ENCODE measurements around the gene AVPR1B. TPM values are rescaled to one million over a fixed set of nuclear protein-coding genes. Genes with fewer than 3 reads are reported as not detected.
"Not testable (repeated sequence)": the region's sequence is repeated elsewhere in the genome, so short reads cannot be mapped to it uniquely, and the experiment has no call there.

Gene AVPR1B
- total and polyA plus RNA-seq, 3 donors from 2014 or later, result not detected

DNA sequence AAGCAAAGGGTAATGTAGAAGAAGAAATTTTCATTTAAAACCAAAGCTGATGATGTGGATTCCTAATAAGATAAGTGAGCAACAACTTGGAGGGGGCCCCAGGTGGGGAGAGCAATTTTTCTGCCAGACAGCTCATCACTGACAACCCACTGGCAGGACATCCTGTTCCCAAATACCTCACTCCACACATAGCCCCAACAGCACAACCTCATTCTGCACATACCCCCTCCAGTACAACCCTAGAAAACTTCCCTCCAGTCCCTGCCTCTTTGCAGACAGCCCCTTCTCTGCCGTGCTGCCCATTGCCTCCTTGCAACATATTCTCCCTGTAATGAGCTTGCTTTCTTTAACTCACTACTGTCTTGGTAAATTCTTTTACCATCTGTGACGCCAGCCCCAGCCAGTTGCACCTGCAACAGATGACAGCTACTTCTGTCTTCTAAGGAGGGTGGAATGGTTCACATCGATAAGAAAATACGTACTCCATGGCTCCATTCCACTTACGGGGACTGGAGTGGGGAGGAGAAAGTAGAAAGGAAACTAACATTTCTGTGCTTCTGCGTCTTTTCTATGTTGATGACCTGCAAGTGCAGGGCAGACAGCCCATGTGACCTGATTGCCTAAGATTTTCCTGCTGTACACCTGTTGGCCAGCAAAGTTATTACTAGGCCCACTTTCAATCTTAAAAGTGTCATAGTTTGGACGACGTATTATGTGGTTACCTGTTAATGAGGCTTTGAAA lies 49.5 kb downstream of the AVPR1B start:
- TF ChIP-seq, protein P1, sequence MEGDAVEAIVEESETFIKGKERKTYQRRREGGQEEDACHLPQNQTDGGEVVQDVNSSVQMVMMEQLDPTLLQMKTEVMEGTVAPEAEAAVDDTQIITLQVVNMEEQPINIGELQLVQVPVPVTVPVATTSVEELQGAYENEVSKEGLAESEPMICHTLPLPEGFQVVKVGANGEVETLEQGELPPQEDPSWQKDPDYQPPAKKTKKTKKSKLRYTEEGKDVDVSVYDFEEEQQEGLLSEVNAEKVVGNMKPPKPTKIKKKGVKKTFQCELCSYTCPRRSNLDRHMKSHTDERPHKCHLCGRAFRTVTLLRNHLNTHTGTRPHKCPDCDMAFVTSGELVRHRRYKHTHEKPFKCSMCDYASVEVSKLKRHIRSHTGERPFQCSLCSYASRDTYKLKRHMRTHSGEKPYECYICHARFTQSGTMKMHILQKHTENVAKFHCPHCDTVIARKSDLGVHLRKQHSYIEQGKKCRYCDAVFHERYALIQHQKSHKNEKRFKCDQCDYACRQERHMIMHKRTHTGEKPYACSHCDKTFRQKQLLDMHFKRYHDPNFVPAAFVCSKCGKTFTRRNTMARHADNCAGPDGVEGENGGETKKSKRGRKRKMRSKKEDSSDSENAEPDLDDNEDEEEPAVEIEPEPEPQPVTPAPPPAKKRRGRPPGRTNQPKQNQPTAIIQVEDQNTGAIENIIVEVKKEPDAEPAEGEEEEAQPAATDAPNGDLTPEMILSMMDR (IDR thresholded peaks at IDR 0.05), result no peak
- TF ChIP-seq POLR2A (IDR thresholded peaks at IDR 0.05), result no peak
- WGBS, 2 donors, result 56 to 61% methylated on average over 8 of the region's 8 CpGs
- Histone ChIP-seq H3K4me1 (no peaks in the 10 kb centered on the region), H3K4me3 (no peak overlapping the region), H3K36me3 (ENCODE audit: low read depth, missing control alignments) (no peaks in the 10 kb centered on the region), H3K27ac (no peak overlapping the region), H3K27me3 (no peaks in the 10 kb centered on the region), H3K9me3 (no peaks in the 10 kb centered on the region)
- DNase-seq, result no peak
- intact Hi-C loops (cut with DNase I; ENCODE audit: low total_unique reads), result no loop called here

DNA sequence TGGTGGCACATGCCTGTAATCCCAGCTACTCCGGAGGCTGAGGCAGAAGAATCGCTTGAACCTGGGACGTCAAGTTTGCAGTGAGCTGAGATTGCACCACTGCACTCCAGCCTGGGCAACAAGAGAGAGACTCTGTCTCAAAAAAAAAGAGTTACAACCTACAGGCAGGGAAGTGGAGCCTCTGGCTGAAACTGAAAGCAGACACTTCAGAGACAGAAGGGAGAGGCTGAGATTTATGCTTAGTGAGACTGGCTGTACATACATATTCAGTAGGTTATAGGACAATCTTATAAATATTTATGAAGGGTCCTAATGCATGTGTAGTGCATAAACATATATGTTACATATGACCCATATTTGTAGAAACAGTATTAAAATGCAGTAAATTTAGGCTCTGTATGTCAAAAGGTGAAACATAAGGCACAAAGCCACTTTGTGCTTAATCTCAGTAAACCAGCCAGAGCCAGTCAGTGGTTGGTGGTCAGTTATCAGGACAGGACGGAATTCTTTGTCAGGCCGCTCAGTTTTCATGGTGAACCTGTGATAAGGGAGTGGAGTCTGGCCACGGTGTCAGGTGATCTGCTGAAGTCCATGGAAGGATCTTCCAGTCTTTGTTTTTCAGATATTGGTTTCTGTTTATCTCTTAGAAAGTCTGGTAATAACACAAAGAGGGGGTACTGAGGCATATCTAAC lies 50.6 kb downstream of the AVPR1B start:
- intact Hi-C loops (cut with DNase I; ENCODE audit: low total_unique reads), result no loop called here
- TF ChIP-seq, protein P1 (IDR thresholded peaks at IDR 0.05), result no peak
- TF ChIP-seq POLR2A (IDR thresholded peaks at IDR 0.05), result no peak
- no peak overlapping the region for H3K27ac ChIP-seq
- no peaks in the 10 kb centered on the region for H3K36me3 ChIP-seq (ENCODE audit: low read depth, missing control alignments)
- H3K4me3 ChIP-seq, result no peak overlapping the region
- no peaks in the 10 kb centered on the region for H3K27me3 ChIP-seq
- H3K9me3 ChIP-seq, result no peaks in the 10 kb centered on the region
- WGBS, 2 donors, result 75 to 84% methylated on average over 5 of the region's 6 CpGs
- no peaks in the 10 kb centered on the region for H3K4me1 ChIP-seq
- DNase-seq, result no peak

DNA sequence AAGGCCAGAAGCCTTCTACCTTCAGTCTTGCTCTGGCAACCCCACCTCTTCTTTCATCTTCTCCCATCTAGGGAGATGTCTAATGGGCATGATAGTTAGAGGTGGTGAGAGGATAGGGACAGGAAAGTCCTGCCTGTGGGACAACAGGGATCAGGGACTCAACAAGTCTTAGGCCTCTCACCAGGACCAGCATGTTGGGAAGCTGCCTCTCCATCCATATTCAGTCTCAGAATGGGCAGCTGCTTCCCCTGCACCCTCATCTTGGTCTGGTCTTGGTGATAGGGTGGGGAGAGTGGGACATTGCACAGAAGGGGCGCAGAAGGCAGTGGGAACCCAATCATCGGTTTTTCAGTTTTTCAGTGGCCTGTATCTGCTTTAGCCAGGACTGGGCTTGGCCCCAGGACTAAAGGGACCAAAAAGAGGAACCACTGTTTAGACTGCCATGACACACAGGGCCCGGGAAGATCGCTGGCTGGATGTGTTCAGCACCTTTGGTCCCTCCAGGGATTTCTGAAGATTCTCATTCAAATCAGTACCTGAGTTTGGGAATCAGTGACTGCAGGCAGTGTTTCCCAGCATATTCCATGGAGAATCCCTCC lies 51.5 kb downstream of the AVPR1B start:
- no peak for DNase-seq

DNA sequence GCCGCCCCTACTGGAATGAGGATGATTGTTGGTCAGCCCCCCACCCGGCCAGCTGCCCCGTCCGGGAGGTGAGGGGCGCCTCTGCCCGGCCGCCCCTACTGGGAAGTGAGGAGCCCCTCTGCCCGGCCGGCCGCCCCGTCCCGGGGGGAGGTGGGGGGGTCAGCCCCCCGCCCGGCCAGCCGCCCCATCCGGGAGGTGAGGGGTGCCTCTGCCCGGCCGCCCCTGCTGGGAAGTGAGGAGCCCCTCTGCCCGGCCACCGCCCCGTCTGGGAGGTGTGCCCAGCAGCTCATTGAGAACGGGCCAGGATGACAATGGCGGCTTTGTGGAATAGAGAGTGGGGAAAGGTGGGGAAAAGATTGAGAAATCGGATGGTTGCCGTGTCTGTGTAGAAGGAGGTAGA lies 52.7 kb downstream of the AVPR1B start:
- H3K9me3 ChIP-seq; DNase-seq; H3K27me3 ChIP-seq; H3K27ac ChIP-seq; H3K4me3 ChIP-seq; H3K36me3 ChIP-seq (ENCODE audit: low read depth, missing control alignments); H3K4me1 ChIP-seq; intact Hi-C loops (cut with DNase I; ENCODE audit: low total_unique reads): not testable (repeated sequence)
- 81 to 85% methylated on average over 4 to 10 of the region's 25 CpGs for WGBS, 2 donors

More for the DNA sequence above, 51.5 kb downstream of the AVPR1B start:
- intact Hi-C loops (cut with DNase I; ENCODE audit: low total_unique reads), result no loop called here
- TF ChIP-seq, protein P1 (IDR thresholded peaks at IDR 0.05), result no peak
- no peaks in the 10 kb centered on the region for H3K27me3 ChIP-seq
- H3K4me3 ChIP-seq, result no peak overlapping the region
- H3K27ac ChIP-seq, result no peak overlapping the region
- H3K9me3 ChIP-seq, result no peaks in the 10 kb centered on the region
- no peaks in the 10 kb centered on the region for H3K4me1 ChIP-seq
- 87 to 91% methylated on average over 4 of the region's 4 CpGs for WGBS, 2 donors
- no peaks in the 10 kb centered on the region for H3K36me3 ChIP-seq (ENCODE audit: low read depth, missing control alignments)

DNA sequence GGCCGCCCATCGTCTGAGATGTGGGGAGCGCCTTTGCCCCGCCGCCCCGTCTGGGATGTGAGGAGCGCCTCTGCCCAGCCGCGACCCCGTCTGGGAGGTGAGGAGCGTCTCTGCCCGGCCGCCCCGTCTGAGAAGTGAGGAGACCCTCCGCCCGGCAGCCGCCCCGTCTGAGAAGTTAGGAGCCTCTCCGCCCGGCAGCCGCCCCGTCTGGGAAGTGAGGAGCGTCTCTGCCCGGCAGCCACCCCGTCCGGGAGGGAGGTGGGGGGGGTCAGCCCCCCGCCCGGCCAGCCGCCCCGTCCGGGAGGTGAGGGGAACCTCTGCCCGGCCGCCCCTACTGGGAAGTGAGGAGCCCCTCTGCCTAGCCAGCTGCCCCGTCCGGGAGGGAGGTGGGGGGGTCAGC lies 53.2 kb downstream of the AVPR1B start:
- WGBS, 2 donors, result 96% methylated on average over 26 of the region's 35 CpGs; no CpG with 5 or more reads in 1 of the 2 donors

More for the DNA sequence above, 53.2 kb downstream of the AVPR1B start:
- H3K27ac ChIP-seq; H3K9me3 ChIP-seq; H3K4me1 ChIP-seq; H3K36me3 ChIP-seq (ENCODE audit: low read depth, missing control alignments); H3K4me3 ChIP-seq; H3K27me3 ChIP-seq; DNase-seq; intact Hi-C loops (cut with DNase I; ENCODE audit: low total_unique reads): not testable (repeated sequence)

All from testis (tissue), 3 donors.